HPDE6-E6E7 (cell line): ENCODE results near the gene WDR7.

Source experiments
- DNase-seq: peaks from one replicate; pipeline ENCODE4 v3.0.0; 2011; ENCODE audit warnings: missing footprints; ENCODE audit errors: extremely low spot score

The WDR7 gene

DNA sequence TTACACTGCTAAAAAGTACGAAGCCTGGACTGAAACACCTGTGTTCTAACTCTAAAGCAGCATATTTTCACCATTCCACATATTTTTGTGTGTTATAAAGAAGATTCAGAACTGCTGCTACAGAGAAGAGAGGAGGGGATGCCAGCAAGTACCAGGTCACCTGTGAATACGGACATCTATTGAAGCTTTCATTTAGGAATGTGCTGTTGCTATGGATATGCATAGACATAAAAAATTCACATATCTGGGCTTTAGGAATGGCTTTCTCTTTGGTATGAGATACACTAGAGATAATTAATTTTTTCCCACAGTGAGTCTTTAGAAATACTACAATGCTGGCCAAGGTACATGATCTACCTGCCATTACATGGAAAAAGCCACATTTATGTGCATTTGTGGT, 238.5 kb downstream of the WDR7 start:
- DNase-seq = no peak

DNA sequence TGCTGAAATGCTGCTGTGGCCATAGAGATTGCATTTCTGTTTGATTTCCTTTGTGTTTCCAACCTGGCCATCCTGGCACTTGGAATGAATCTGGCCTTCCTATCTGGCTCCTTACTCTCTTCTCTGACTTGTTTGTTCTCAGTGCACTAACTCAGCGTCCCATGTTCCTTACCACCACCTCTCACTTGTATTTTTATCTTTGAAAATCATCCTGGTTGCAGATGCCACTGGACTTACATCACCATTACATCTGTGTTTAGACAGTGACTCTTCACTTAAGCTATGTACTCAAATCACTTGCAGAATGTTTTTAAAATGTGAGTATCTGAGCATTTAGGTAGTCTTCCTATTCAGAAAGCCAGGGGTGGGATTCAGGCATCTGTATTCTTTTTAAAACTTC, 239.5 kb downstream of the WDR7 start:
- peak; percentile 13 for DNase-seq

DNA sequence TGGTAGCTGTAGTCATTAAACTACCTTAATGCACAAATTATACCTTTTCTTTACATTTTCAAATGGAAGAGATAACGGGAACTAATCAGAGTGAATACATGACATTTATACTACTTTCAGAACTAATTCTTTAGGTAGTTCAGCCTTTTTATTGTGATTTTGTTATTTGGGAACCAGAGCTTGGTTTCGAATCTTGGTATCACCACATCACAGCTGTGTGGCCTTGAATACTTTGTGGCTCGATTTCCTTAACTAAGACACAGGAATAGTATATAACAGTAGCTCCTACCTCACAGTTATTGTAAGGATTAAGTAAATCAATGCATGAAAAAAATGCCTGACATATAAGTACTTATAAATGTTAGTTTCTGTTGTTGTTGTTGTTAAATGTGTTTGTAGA, 240.0 kb downstream of the WDR7 start:
- DNase-seq = no peak

DNA sequence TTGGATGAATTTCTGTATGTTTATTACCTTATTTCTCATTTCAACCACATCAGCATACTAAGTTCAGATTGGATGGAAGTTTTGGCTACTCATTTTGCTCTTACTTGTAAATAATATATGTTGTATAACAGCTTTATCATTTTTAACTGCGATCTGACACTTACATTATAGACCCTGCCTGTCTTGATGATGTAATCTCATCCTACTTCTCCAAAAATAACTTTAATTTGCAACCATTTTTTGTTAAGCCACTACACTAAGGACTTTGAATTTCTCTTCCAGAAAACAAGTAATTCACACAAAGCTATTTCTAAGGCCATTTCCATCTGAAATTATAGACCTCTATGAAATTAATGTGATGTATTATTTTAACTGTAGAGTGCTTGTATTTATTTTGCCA, 240.7 kb downstream of the WDR7 start:
- DNase-seq = no peak

DNA sequence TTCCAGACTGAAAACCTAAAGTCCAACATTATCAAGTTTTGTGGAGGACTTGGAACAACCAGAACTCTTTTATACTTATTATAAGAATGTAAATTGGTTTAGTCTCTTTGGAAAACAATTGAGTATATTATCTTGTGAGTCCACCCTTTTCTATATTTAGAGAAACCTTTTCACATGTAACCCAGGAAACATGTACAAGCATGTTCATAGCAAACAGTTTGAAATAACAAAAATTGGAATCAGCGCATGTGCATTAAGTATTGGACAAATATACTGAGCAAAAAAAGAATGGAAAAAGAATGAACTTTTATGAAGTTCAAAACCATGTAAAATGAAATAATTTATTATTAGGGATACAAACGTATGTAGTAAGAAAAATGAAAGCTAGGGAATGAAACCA, 246.0 kb downstream of the WDR7 start:
- DNase-seq = no peak

DNA sequence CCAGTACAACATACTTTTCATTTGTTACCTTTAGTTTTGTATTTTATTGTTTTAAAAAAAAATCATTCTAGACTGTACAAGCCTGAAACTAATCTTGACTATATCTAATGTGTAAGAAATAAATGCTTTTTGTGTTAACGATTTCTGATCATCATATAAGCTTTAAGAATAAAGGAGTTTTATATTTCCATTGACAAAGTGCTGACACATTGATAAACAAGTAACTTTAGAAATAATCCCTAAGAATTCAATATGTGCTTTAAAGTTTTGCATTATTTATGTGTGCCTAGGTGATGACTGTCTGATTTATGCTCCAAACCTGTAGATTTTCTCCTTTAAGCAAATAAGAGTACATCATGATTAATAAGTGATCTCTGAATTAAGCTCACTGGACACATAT, 248.5 kb downstream of the WDR7 start:
- DNase-seq = no peak

DNA sequence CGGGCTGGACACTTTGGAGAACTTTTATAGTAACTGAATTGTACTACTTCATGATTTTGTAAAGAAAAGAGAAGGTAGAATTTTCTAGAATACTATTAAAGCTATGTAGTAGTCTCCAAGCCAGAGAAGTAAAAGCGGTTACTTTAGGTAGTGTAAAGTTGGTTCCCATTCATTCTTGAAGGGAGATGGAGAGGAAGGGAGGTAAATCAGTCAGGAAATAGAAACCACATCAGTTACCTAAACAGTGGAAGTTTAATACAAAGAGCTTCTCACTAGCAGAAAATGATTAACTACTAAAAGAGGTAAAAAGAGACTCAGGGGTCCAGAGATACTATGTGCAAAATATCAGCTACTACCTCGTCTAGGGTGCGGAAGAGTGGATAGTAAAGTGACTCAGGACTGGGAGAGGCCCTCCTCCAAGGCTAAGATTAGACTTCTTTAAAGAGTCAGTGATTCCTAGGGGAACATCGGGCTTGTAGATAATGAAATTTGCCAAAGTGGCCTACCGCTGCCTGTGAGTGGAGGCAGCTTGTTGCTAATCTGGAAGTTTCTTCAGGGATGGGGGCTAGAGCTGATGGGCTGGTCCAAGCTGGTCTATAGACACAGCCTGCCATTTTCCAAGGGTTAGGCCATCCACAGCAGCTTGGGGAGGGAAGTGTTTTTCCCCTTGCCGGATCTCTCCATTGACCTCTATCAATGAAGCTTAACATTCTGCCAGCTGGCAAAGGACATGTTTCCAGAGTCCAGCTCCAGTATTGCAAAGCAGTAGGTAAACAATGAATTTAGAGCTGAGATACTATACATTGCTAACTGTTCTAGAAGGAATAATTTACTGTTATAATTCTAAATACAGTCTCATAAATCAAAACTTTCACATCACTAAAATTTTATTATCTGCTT, 249.3 kb downstream of the WDR7 start:
- DNase-seq = no peak

DNA sequence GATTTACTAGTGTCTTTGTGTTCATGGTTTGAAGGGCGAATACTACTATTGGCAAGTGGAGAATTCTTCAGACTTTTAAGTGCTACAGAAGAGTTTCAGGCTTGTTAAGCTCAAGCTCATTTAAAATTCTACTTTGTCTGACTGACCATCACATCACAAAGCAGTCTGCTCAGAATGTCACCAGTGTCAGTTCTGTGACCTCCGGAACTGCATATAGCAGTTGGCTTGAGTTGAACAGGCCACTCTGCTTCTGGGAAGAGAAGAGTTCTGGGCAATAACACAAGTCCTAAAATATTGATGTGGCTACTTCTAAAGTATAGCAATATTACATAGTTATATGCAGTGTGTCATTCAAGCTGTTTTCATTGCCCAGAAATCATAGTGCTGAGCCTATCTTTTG, 250.8 kb downstream of the WDR7 start:
- DNase-seq = no peak

DNA sequence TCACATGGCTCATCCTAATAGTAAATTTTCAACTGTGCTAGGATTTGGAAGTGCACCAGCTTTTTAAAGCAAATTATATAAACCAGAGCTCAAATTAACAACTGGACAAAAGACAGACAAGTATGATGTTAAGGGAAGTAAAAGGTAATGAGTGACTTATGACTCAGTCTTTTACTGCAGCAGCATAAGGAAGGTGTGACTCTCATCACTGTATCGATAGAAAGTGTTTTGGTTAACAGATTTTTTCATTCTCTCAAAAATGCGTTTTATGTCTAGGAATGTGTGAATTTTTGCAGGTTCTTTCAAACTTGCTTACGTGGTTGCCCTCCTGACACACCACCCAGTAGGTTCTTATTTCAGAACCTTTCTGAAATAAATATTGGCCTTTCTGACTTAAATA, 251.5 kb downstream of the WDR7 start:
- peak; percentile 55 for DNase-seq

DNA sequence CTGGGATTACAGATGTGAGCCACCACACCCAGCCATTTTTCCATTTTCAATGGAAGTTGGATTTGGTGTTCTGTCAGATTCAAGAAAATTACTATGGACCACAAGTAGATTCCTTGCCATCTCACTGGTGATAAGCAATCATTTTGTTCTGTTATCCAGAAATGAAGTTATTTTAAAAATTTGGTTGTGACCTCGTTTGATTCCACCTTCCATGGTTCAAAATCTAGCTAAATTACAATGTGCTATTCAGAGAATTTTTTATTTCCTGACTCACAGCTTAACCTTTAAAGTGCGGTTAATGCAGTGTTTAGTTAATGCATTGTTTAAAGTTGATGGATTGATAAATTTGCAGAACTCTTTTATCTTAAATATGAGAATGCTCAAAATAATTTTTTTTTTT, 252.5 kb downstream of the WDR7 start:
- no peak for DNase-seq

DNA sequence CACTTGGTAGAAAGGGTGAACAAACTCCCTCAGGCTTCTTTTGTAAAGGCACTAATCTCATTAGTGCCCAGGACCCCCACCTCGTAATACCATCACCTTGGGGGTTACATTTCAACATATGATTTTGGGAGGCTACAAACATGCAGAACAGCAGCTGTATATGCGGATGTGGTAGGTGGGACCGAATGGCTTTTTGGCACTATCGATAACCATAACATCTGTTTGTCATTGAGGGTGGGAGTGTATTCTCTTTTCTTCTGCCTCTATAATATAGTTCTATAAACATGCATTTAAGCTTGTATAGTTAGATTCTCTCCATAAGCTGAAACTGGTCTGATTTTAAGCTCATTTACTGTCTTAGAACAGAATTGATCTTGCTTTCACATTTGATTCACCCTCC, 256.6 kb downstream of the WDR7 start:
- DNase-seq = no peak

DNA sequence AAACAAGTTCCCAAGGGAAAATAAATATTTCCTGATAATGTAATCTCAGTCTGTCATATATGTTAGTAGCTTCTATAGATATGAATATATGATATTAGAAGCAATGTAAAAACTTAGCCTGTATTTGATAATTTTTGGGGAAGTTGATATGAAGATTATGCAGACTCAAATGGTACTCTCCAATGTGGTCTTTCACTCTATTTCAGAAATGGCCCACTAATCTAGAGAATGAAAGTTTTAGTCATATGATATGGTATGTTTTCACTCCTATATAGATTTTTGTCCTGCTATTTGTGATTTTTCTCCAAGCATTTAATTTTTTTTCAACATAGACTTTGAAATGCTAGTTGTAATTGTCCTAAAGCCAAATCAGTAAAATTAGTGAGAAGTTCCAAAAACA, 259.1 kb downstream of the WDR7 start:
- DNase-seq = no peak

DNA sequence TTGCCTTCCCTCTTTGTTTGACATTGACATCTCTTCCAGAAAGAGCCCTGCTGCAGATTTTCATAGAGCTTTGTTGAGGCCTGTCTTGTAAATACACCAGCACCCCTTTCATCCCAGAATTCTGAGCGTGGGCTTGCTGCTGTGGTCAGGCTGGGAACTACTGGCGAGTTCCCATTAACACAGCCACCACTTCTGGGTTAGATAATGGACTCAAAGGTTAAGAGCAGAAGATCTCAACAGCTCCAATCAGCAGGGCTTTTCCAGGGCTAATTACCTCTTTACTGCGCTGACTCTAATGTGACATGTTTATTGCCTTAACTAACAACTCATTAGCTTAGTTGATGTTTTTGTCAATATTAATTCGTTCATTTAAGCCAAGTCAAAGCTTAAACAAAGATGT, 259.8 kb downstream of the WDR7 start:
- no peak for DNase-seq

DNA sequence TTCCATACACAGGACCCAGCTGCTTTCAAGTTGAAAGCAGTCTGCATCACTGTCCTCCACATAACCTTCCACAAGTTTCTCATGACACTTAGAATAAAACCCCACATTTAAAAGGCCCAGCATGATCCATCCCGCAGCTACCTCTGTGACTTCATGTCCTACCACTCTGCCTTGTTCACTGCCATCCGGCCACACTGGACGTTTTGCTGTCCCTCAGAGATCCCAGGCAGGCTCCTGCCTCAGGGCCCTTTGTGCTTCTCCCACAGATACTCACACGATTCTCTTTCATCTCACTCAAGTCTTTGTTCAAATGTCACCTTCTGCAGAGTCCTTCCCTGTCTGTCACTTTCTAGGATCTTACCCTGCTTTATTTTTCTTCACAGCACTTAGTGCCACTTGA, 262.8 kb downstream of the WDR7 start:
- no peak for DNase-seq

DNA sequence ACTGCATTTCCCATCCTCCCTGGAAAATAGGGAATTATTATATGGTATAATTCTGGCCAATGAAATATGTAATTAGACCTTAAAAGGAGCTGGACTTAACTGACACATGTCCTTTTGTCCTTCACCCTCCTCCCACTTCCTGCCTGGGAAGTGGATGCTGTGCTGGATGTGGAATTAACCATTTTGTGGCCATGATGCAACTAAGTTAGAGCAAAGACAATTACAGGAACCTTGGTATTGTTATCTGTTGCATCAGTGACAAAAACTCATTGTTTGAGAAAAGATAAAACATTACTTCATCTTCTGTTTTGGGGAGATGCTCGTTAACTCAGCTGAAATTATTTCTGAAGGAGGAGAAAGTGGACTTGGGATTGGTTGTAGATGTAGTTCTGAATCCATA, 268.0 kb downstream of the WDR7 start:
- no peak for DNase-seq

DNA sequence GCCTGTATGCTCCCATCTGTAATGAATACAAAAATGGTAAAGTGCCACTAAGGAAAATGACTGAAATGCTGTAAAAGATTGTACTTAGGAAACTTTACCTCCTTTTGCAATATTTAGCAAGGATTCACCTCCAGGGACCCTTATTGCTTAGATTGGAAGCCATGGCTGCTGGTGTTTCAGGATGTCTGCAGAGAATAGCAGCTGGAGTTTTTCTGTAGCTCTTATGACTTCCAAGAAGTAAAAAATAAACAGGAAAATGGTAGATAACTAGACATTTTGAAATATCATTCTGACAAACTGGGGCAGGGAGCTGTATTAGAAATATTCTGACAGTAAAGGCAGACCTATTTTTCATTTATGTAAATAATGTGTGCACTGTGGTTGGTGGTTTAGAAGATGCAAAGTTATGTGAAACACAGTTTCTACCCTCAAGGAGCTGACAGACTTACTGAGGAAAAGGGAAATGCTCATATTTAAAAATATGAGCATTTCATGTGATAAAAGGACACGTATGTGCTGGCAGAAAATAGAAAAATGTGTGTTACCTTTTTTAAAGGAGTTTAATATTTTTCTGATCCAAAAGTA, 270.8 kb downstream of the WDR7 start:
- no peak for DNase-seq

DNA sequence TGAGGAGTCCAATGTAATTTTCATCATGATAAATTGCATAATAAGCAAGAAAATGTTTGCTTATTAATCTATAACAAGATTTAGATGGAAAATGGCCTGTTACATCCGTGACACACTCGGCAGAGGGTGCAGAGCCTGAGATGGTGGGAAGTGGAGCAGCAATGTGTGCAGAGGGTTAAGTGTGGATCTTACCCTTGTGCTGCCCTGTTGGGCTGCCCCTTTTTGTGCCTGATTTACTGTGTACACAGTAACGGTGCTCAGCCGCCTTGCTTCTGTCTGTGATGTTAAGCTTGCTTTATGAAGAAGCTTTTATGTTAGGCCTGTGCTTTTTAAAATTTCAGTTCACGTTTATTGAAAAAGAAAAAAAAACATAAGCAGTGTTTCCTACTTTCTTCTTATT, 275.6 kb downstream of the WDR7 start:
- DNase-seq = no peak

DNA sequence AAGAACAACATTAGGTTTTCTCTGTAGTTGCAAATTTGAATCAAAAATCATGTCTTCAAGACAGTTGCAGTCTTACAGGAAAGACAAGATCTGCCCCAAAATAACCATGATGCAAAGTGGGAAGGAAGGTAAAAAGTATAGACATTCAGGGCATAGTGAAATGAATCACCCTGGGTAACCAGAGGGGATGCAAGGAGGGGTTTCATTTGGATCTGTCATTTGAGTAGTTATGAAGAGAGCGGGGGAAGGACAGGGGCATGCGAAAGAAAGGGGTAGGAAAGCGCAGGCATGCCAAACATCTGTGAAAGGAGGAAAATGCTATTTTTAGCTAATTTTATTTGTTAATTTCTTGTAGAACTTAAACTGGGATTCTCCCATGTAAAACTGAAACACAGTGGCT, 276.6 kb downstream of the WDR7 start:
- no peak for DNase-seq

DNA sequence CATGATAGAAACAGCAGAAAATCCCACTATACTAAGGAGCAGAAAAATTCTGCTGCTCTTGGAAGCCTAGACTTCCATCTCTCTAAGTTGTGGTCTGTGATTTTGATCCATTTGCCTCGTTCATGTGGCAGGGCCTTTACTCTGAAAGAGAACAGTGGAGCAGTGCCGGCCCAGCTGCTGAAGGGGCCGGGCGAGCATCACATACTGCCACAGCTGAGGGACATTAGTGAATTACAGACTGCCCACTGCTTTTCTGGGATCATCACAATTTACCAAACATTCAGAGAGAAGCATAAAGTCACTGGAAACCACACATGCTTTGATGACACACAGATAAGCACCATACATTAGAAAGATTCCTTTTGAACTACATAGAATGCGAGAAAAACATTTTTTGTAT, 278.7 kb downstream of the WDR7 start:
- DNase-seq = no peak

DNA sequence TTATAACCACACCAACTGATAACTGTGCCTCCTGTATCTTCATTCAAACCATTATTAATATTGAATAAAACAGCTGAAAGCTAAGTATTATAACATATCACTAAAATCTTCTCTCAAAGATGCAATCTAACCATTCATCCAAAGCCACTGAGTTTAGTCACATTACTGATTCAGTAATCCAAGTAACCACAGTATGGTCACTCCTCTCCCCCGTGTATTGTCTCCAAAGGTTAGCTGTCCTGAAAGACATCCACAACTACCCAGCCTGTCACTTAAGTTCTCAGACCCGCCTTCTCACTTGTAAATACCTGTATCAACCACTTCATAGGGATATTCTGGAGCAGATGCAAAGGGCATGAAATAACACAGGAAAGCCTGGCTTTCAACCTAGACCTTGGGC, 282.3 kb downstream of the WDR7 start:
- no peak for DNase-seq

DNA sequence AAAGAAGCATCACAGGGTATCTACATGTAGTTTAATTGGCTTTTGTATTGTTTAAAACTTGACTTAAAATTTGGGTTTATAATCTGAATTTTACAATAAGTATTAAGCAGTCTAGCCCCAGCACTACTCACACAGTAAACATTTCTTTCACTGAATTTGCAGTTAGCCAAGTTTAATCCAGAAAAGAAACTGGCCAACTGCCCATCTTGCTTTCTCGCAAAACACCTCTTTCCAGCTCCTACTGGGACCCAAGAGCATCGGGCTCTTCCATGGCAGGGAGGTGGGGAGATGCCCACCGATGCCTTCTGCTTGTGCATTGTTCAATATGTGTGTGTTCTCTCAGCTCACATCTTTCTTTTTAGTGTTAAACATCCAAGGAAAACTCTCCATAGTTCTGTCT, 283.0 kb downstream of the WDR7 start:
- no peak for DNase-seq

DNA sequence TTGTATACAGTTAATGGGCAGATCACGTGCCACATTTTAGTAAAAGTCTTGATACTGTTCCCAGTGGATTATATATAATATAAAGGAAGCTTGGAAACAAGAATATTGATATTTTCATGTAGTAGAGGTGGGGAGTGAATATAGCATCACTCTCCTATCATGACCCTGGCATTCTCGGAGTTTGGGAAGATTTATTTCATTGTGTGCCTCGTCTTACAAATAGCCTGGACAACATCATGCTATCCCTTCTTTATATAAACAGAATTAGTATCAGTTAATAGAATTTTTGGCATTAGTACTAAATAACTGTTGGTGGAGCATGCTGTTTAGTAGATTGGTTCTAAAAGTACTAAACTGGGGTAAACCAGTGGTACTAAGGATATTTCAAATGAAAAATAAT, 283.7 kb downstream of the WDR7 start:
- no peak for DNase-seq

DNA sequence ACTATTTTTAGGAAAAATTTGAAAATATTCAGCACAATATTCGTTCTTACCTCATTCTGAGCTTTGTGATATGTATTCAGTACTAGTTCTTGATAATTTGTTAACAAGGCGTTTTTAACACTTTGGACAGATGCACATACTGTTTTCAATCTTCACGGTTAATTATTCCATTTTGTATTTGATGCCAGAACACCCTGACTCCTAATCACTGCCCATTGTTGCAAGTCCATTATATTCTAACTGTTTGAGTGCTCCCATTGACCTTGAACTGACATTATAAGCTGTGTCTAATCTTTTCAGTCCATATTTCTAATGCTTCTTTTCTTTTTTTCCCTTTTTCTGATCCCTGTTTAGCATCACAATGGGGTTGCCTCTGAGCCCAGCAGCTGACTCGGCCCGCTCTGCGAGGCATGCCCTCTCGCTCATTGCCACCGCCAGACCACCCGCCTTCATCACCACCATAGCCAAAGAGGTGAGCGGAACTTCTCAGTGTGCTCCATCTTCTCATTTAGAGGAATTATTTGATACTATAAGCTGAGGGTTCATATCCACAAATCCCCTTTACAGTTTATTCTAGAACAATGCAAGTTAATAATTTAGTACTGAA, 284.4 kb downstream of the WDR7 start:
- no peak for DNase-seq
